ENCODE measurements around the gene VILL. TPM values are rescaled to one million over a fixed set of nuclear protein-coding genes. Genes with fewer than 3 reads are reported as not detected.

Gene VILL
- total RNA-seq, 2 donors from 2014 or later: 11.5 to 13.7 TPM

DNA sequence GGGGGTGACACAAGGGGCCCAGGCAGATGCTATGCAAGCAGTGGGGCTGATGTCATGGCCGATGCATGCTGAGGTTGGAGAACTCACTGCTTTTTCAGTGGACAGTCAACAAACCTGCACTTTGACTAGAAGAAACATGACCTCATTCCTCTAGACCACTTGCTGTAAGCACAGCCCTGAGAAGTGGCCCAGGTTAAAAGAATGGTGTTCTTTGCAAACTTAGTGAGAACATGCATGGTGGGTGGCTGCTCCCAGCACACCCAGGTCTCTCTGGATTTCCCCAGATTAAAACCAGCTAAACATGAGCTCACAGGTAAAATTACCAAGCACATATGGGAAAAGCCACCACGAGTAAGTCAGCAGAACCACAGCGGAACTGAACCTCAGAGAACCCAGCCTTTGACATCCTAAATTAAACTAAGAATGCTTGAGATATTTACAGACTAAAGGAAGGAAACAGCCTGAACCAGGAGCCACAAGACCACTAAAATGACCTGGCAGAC, 64.0 kb downstream of the VILL start:
- Histone ChIP-seq H3K36me3 (no peaks in the 10 kb centered on the region), H3K27ac (no peak overlapping the region), H3K9me3 (no peaks in the 10 kb centered on the region), H3K27me3 (replicated peaks; ENCODE audit: insufficient read depth) (no peaks in the 10 kb centered on the region), H3K4me3 (no peak overlapping the region), H3K4me1 (ENCODE audit: control insufficient read depth in 1 of 2, low read depth in 2 of 2) (peaks cover 2 to 8% of the 10 kb centered on the region in 2 donors)
- TF ChIP-seq, protein P1, sequence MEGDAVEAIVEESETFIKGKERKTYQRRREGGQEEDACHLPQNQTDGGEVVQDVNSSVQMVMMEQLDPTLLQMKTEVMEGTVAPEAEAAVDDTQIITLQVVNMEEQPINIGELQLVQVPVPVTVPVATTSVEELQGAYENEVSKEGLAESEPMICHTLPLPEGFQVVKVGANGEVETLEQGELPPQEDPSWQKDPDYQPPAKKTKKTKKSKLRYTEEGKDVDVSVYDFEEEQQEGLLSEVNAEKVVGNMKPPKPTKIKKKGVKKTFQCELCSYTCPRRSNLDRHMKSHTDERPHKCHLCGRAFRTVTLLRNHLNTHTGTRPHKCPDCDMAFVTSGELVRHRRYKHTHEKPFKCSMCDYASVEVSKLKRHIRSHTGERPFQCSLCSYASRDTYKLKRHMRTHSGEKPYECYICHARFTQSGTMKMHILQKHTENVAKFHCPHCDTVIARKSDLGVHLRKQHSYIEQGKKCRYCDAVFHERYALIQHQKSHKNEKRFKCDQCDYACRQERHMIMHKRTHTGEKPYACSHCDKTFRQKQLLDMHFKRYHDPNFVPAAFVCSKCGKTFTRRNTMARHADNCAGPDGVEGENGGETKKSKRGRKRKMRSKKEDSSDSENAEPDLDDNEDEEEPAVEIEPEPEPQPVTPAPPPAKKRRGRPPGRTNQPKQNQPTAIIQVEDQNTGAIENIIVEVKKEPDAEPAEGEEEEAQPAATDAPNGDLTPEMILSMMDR (IDR thresholded peaks at IDR 0.05): no peak
- DNase-seq (ENCODE audit: low spot score) (no peak), ATAC-seq (ENCODE audit: insufficient number of reproducible peaks, low FRiP score, low read depth) (no peak)

Other genes with a start within 250 kb of the VILL start
- 10 to 100 TPM; 55.0 to 59.6 TPM for gene CTDSPL, start 128.9 kb upstream of the VILL start, total RNA-seq
- gene PLCD1, start 38.9 kb downstream of the VILL start, total RNA-seq: 10 to 100 TPM; 34.8 to 93.3 TPM
- gene DLEC1, start 48.4 kb downstream of the VILL start, total RNA-seq: under 1 TPM; 0.14 to 0.35 TPM
- gene ACAA1, start 146.3 kb downstream of the VILL start, total RNA-seq: 10 to 100 TPM; 34.8 to 37.6 TPM
- 10 to 100 TPM; 27.8 to 49.7 TPM for gene MYD88, start 147.9 kb downstream of the VILL start, total RNA-seq
- gene OXSR1, start 174.8 kb downstream of the VILL start, total RNA-seq: 10 to 100 TPM; 30.5 to 31.0 TPM